PC-3 (cell line): ENCODE measurements around the gene IGFL1. TPM values are rescaled to one million over a fixed set of nuclear protein-coding genes. Genes with fewer than 3 reads are reported as not detected.

Experiments used
- ATAC-seq: fragments of 200-7000 bp; cut with Tn5 transposase; 2 replicates; pipeline ENCODE4 v1.9.1; 2020; ENCODE audit warnings: mild to moderate bottlenecking, moderate library complexity
- BruUV-seq: library from RNA; stranded (reverse); fragments of 400-500 nt; replicated peaks from 2 replicates; lab custom pipeline; 2021; lab: Mats Ljungman, UMichigan
- CTCF ChIA-PET: fragments of 300-600 bp; sonication (Branson Sonifier 250); formaldehyde crosslinking; loops from one replicate; lab custom pipeline; 2022; ENCODE audit warnings: antibody characterized with exemption; lab: Charles Lee
- POLR2A ChIA-PET: fragments of 300-600 bp; sonication (Branson Sonifier 250); formaldehyde crosslinking; loops from one replicate; lab custom pipeline; 2022; ENCODE audit warnings: antibody characterized with exemption; ENCODE audit not compliant: unreplicated experiment; lab: Charles Lee
- DNase-seq: peaks from one replicate; pipeline ENCODE4 v3.0.0-alpha.2; 2015
- H2AFZ ChIP-seq: fragments of 300-600 bp; sonication (generic); 2 replicates; pipeline ENCODE4 v1.6.0; 2016; ENCODE audit warnings: antibody characterized with exemption, low read length
- H3F3A ChIP-seq: fragments of 300-600 bp; sonication (generic); one replicate; pipeline ENCODE4 v1.6.0; 2017; ENCODE audit warnings: antibody characterized with exemption, low read length, control low read depth, mild to moderate bottlenecking; ENCODE audit not compliant: unreplicated experiment
- H3K27ac ChIP-seq: fragments of 300-600 bp; sonication (generic); 2 replicates; pipeline ENCODE4 v1.5.1; 2016; ENCODE audit warnings: mild to moderate bottlenecking, low read length
- H3K27me3 ChIP-seq: fragments of 300-600 bp; sonication (generic); 2 replicates; pipeline ENCODE4 v1.6.1; 2016; ENCODE audit warnings: low read length, mixed read lengths
- H3K36me3 ChIP-seq: fragments of 300-600 bp; sonication (generic); 2 replicates; pipeline ENCODE4 v1.6.1; 2016; ENCODE audit warnings: low read depth, mixed run types, low read length, mixed read lengths
- H3K4me1 ChIP-seq: fragments of 300-600 bp; sonication (generic); 2 replicates; pipeline ENCODE4 v1.5.1; 2016; ENCODE audit warnings: low read length; ENCODE audit not compliant: insufficient read depth
- H3K4me2 ChIP-seq: fragments of 300-600 bp; sonication (generic); 2 replicates; pipeline ENCODE4 v1.6.0; 2016; ENCODE audit warnings: low read length
- H3K4me3 ChIP-seq: fragments of 300-600 bp; sonication (generic); 2 replicates; pipeline ENCODE4 v1.5.1; 2016; ENCODE audit warnings: mild to moderate bottlenecking, low read length, mixed read lengths
- H3K79me2 ChIP-seq: fragments of 300-600 bp; sonication (generic); 2 replicates; pipeline ENCODE4 v1.6.1; 2017; ENCODE audit warnings: low read length, mixed read lengths
- H3K9ac ChIP-seq: fragments of 300-600 bp; sonication (generic); 2 replicates; pipeline ENCODE4 v1.6.0; 2016; ENCODE audit warnings: mild to moderate bottlenecking, low read length
- H3K9me2 ChIP-seq: fragments of 300-600 bp; sonication (generic); replicated peaks from 2 replicates; pipeline ENCODE4 v1.6.1; 2016; ENCODE audit warnings: mixed run types, low read length, mixed read lengths
- H3K9me3 ChIP-seq: fragments of 300-600 bp; sonication (generic); 2 replicates; pipeline ENCODE4 v1.6.1; 2016; ENCODE audit warnings: low read length, mixed read lengths
- H4K20me1 ChIP-seq: fragments of 300-600 bp; sonication (generic); 2 replicates; pipeline ENCODE4 v1.6.1; 2016; ENCODE audit warnings: low read length, mixed read lengths
- EZH2 ChIP-seq: fragments of 300-600 bp; sonication (generic); IDR thresholded peaks from one replicate; pipeline ENCODE4 v1.6.1; 2017; ENCODE audit warnings: antibody characterized with exemption, mild to moderate bottlenecking, low read length; ENCODE audit not compliant: unreplicated experiment
- EZH2phosphoT487 ChIP-seq: fragments of 300-600 bp; sonication (generic); IDR thresholded peaks from 2 replicates; pipeline ENCODE4 v1.6.1; 2018; ENCODE audit warnings: mild to moderate bottlenecking, antibody characterized with exemption, low read length, borderline replicate concordance
- intact Hi-C: fragments of 100-400 bp; cut with micrococcal nuclease; formaldehyde crosslinking; loops from 2 replicates; pipeline ENCODE4 v1.9.0; 2023
- total RNA-seq: library from RNA; depleted of rRNA; stranded (reverse); fragments of >200 nt; gene quantifications from 2 replicates; pipeline ENCODE4 v1.2.3, GENCODE V29; 2014
- TF ChIP-seq, protein P1 (sequence below): fragments of 300-600 bp; sonication (generic); conservative IDR thresholded peaks from 2 replicates; pipeline ENCODE4 v1.5.1; 2017; ENCODE audit warnings: antibody characterized with exemption, low read depth, mild to moderate bottlenecking, low read length

Gene IGFL1
- total RNA-seq, 1 experiment from 2014 or later = 0.77 TPM

DNA sequence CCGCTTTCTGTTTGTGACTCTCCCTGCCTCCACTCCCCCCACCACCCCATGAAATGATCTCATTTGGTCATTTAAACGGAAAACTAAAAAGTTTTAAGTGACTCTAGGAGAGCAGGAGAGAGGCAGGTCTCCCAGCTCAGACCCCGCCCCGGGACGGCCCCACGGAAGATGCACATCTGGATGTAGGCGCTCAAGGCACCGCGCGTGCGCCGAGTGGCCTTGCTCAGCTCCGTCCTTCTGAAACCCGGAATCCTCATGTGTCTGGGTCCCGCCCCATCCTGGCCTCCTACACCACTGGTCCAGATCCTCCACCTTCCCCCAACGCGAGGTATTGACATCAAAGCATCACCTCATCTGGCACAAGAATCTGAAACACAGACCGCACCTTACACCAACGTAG lies 15.7 kb upstream of the IGFL1 start:
- Histone ChIP-seq H3K4me2 (no peak overlapping the region), H3K36me3 (no peaks in the 10 kb centered on the region), H3K9me2 (no peaks in the 10 kb centered on the region), H3K9me3 (no peaks in the 10 kb centered on the region), H2AFZ (no peak overlapping the region), H3K27me3 (no peaks in the 10 kb centered on the region), H3K9ac (no peak overlapping the region), H3K4me3 (no peak overlapping the region), H4K20me1 (no peaks in the 10 kb centered on the region), H3K27ac (no peak overlapping the region), H3K79me2 (no peaks in the 10 kb centered on the region), H3F3A (peaks cover 3% of the 10 kb centered on the region), H3K4me1 (peaks cover 29% of the 10 kb centered on the region)
- intact Hi-C loops = no loop called here
- no peak for DNase-seq
- ChIA-PET CTCF (no interaction called here), POLR2A (no interaction called here)
- TF ChIP-seq, protein P1, sequence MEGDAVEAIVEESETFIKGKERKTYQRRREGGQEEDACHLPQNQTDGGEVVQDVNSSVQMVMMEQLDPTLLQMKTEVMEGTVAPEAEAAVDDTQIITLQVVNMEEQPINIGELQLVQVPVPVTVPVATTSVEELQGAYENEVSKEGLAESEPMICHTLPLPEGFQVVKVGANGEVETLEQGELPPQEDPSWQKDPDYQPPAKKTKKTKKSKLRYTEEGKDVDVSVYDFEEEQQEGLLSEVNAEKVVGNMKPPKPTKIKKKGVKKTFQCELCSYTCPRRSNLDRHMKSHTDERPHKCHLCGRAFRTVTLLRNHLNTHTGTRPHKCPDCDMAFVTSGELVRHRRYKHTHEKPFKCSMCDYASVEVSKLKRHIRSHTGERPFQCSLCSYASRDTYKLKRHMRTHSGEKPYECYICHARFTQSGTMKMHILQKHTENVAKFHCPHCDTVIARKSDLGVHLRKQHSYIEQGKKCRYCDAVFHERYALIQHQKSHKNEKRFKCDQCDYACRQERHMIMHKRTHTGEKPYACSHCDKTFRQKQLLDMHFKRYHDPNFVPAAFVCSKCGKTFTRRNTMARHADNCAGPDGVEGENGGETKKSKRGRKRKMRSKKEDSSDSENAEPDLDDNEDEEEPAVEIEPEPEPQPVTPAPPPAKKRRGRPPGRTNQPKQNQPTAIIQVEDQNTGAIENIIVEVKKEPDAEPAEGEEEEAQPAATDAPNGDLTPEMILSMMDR = no peak
- TF ChIP-seq EZH2 (no peak), EZH2phosphoT487 (no peak)
- BruUV-seq = no TSS peak
- ATAC-seq = no peak

DNA sequence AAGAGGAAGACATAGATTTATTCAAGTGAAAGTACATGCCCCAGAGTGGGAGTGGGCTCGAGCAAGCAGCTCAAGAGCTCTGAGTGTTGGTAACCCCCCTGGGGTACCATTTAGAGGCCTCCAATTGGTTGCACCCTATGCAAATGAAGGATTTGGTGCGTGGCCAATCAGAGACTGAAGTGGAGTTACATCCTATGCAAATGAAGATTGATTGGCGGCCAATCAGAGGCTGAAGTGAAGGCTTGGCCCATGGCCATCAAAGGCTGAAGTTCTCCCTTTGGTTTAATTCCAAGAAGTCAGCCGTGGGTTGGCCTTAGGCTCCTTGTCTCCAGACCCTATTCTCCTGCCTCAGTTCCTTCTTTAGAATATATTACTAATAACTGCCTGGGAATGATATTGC lies 12.9 kb upstream of the IGFL1 start:
- H3K4me3 ChIP-seq = no peak overlapping the region
- no peak overlapping the region for H3K4me2 ChIP-seq
- TF ChIP-seq EZH2 = no peak
- TF ChIP-seq, protein P1 = no peak
- TF ChIP-seq EZH2phosphoT487 = no peak
- H3K4me1 ChIP-seq = peaks cover 12% of the 10 kb centered on the region
- no peaks in the 10 kb centered on the region for H3K9me3 ChIP-seq
- no peak for ATAC-seq
- no peak for DNase-seq
- ChIA-PET POLR2A (no interaction called here), CTCF (no interaction called here)
- no peaks in the 10 kb centered on the region for H4K20me1 ChIP-seq
- H3K27ac ChIP-seq = no peak overlapping the region
- no peak overlapping the region for H2AFZ ChIP-seq
- H3K9ac ChIP-seq = no peak overlapping the region
- no peaks in the 10 kb centered on the region for H3K36me3 ChIP-seq
- no TSS peak for BruUV-seq
- no peaks in the 10 kb centered on the region for H3F3A ChIP-seq
- H3K27me3 ChIP-seq = no peaks in the 10 kb centered on the region
- intact Hi-C loops = no loop called here
- H3K9me2 ChIP-seq = no peaks in the 10 kb centered on the region
- H3K79me2 ChIP-seq = no peaks in the 10 kb centered on the region

DNA sequence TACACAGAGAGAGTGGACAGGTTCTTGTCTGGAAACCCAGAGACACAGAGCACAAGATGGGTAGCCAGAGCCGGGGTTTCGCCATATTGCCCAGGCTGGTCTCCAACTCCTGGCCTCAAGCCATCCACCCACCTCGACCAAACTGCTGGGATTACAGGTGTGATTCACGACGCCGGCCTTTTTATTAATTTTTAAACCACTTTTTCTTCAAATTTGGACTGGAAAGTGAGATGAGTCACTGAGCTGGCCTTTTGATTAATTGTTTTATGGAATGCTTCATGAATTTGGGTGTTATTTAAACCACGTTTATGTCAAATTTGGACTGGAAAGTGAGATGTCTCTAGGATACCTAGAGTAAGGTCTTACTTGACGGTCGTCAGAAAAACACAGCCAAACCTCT lies 12.1 kb upstream of the IGFL1 start:
- H3K27ac ChIP-seq = no peak overlapping the region
- H3F3A ChIP-seq = no peaks in the 10 kb centered on the region
- H3K4me2 ChIP-seq = no peak overlapping the region
- H3K79me2 ChIP-seq = no peaks in the 10 kb centered on the region
- no TSS peak for BruUV-seq
- ATAC-seq = no peak
- no peak overlapping the region for H3K4me3 ChIP-seq
- H3K36me3 ChIP-seq = no peaks in the 10 kb centered on the region
- CTCF ChIA-PET = no interaction called here
- H3K9me2 ChIP-seq = no peaks in the 10 kb centered on the region
- H3K9ac ChIP-seq = no peak overlapping the region
- H3K27me3 ChIP-seq = no peaks in the 10 kb centered on the region
- peaks cover 12% of the 10 kb centered on the region for H3K4me1 ChIP-seq
- TF ChIP-seq EZH2phosphoT487 (no peak), EZH2 (no peak)
- TF ChIP-seq, protein P1 = no peak
- DNase-seq = no peak
- H3K9me3 ChIP-seq = no peaks in the 10 kb centered on the region
- H2AFZ ChIP-seq = no peak overlapping the region
- H4K20me1 ChIP-seq = no peaks in the 10 kb centered on the region
- POLR2A ChIA-PET = no interaction called here
- intact Hi-C loops = no loop called here
